Measurements from ENCODE around the gene TBC1D20. TPM values are rescaled to one million over a fixed set of nuclear protein-coding genes. Genes with fewer than 3 reads are reported as not detected.

TBC1D20 gene
- total RNA-seq, 1 experiment from 2014 or later: 32.5 TPM

- Mint-ChIP-seq H3K4me1 (ENCODE audit: insufficient read depth, unreplicated experiment) (peaks cover under 1% of the 10 kb centered on the region), H3K36me3 (ENCODE audit: insufficient read depth, unreplicated experiment) (peaks cover 92% of the 10 kb centered on the region), H3K9me3 (ENCODE audit: unreplicated experiment) (no peaks in the 10 kb centered on the region), H3K4me3 (ENCODE audit: unreplicated experiment) (no peak overlapping the region), H3K27ac (ENCODE audit: low read depth, unreplicated experiment) (no peak overlapping the region), H3K27me3 (ENCODE audit: insufficient read depth, unreplicated experiment) (no peaks in the 10 kb centered on the region)
- CTCF ChIA-PET: interaction anchor here (0.7 to 4.9 kb wide), 4 partner anchors 8 to 84 kb away, joined by 3 to 46 read pairs (median 11); no protein-coding TSS in a partner anchor
- POLR2A ChIA-PET: interaction anchor here (1.0 to 1.3 kb wide), 2 partner anchors 9 to 22 kb away, joined by 3 read pairs; no protein-coding TSS in a partner anchor
- intact Hi-C loops (cut with micrococcal nuclease): no loop called here
- no peak for TF ChIP-seq CTCF (IDR thresholded peaks at IDR 0.05; ENCODE audit: unreplicated experiment)
- DNase-seq (ENCODE audit: unreplicated experiment): no peak
- no TSS peak for BruUV-seq (replicated peaks)
Observed at GRCh38 chr20:438571-439469, 23.5 kb downstream of the TBC1D20 start.

- intact Hi-C loops (cut with micrococcal nuclease): no loop called here
- H3K4me3 Mint-ChIP-seq (ENCODE audit: unreplicated experiment): no peak overlapping the region
- POLR2A ChIA-PET: interaction anchor here (0.7 to 1.7 kb wide), 4 partner anchors 10 to 28 kb away, joined by 3 to 6 read pairs (median 3); no protein-coding TSS in a partner anchor
- H3K27ac Mint-ChIP-seq (ENCODE audit: low read depth, unreplicated experiment): no peak overlapping the region
- no peaks in the 10 kb centered on the region for H3K9me3 Mint-ChIP-seq (ENCODE audit: unreplicated experiment)
- H3K4me1 Mint-ChIP-seq (ENCODE audit: insufficient read depth, unreplicated experiment): peaks cover 7% of the 10 kb centered on the region
- BruUV-seq (replicated peaks): no TSS peak
- CTCF ChIA-PET: interaction anchor here (0.6 to 4.9 kb wide), 7 partner anchors 7 to 115 kb away, joined by 3 to 46 read pairs (median 3); no protein-coding TSS in a partner anchor
- TF ChIP-seq CTCF (IDR thresholded peaks at IDR 0.05; ENCODE audit: unreplicated experiment): no peak
- no peak for DNase-seq (ENCODE audit: unreplicated experiment)
- H3K36me3 Mint-ChIP-seq (ENCODE audit: insufficient read depth, unreplicated experiment): peaks cover 88% of the 10 kb centered on the region
- H3K27me3 Mint-ChIP-seq (ENCODE audit: insufficient read depth, unreplicated experiment): no peaks in the 10 kb centered on the region
Observed at GRCh38 chr20:437787-438486, 24.4 kb downstream of the TBC1D20 start.

GRCh38 chr20:436476-436875, 25.9 kb downstream of the TBC1D20 start:
- POLR2A ChIA-PET: interaction anchor here (0.6 to 2.4 kb wide), 5 partner anchors 8 to 1200 kb away, joined by 3 to 7 read pairs (median 4); no protein-coding TSS in a partner anchor
- H3K27ac Mint-ChIP-seq (ENCODE audit: low read depth, unreplicated experiment): no peak overlapping the region
- no peak overlapping the region for H3K4me3 Mint-ChIP-seq (ENCODE audit: unreplicated experiment)
- BruUV-seq (replicated peaks): no TSS peak
- no peak for DNase-seq (ENCODE audit: unreplicated experiment)
- H3K27me3 Mint-ChIP-seq (ENCODE audit: insufficient read depth, unreplicated experiment): no peaks in the 10 kb centered on the region
- CTCF ChIA-PET: interaction anchor here (0.5 to 4.9 kb wide), 6 partner anchors 42 to 517 kb away, joined by 3 to 46 read pairs (median 4); no protein-coding TSS in a partner anchor
- peaks cover 7% of the 10 kb centered on the region for H3K4me1 Mint-ChIP-seq (ENCODE audit: insufficient read depth, unreplicated experiment)
- TF ChIP-seq CTCF (IDR thresholded peaks at IDR 0.05; ENCODE audit: unreplicated experiment): no peak
- no peaks in the 10 kb centered on the region for H3K9me3 Mint-ChIP-seq (ENCODE audit: unreplicated experiment)
- H3K36me3 Mint-ChIP-seq (ENCODE audit: insufficient read depth, unreplicated experiment): peaks cover 87% of the 10 kb centered on the region
- intact Hi-C loops (cut with micrococcal nuclease): no loop called here

GRCh38 chr20:435558-435957, 26.8 kb downstream of the TBC1D20 start:
- CTCF ChIA-PET: interaction anchor here (0.6 to 4.9 kb wide), 7 partner anchors 10 to 349 kb away, joined by 3 to 46 read pairs (median 3); no protein-coding TSS in a partner anchor

More at GRCh38 chr20:435558-435957, 26.8 kb downstream of the TBC1D20 start:
- Mint-ChIP-seq H3K36me3 (ENCODE audit: insufficient read depth, unreplicated experiment) (peaks cover 87% of the 10 kb centered on the region), H3K27me3 (ENCODE audit: insufficient read depth, unreplicated experiment) (no peaks in the 10 kb centered on the region), H3K9me3 (ENCODE audit: unreplicated experiment) (no peaks in the 10 kb centered on the region), H3K27ac (ENCODE audit: low read depth, unreplicated experiment) (no peak overlapping the region), H3K4me1 (ENCODE audit: insufficient read depth, unreplicated experiment) (peaks cover 7% of the 10 kb centered on the region), H3K4me3 (ENCODE audit: unreplicated experiment) (no peak overlapping the region)
- no TSS peak for BruUV-seq (replicated peaks)
- TF ChIP-seq CTCF (IDR thresholded peaks at IDR 0.05; ENCODE audit: unreplicated experiment): no peak
- POLR2A ChIA-PET: interaction anchor here (0.8 to 2.4 kb wide), 4 partner anchors 9 to 108 kb away, joined by 3 to 7 read pairs (median 4); partner anchors contain the start of genes CSNK2A1 and TBC1D20
- DNase-seq (ENCODE audit: unreplicated experiment): no peak
- intact Hi-C loops (cut with micrococcal nuclease): no loop called here
